A549 (cell line): ENCODE measurements around the gene MOV10L1. TPM values are rescaled to one million over a fixed set of nuclear protein-coding genes. Genes with fewer than 3 reads are reported as not detected.

Source experiments
- ATAC-seq, 2 experiments: fragments of 200-7000 bp in 1 of 2; fragments of >200 bp in 1 of 2; cut with Nextera tagmentation in 1 of 2; cut with Tn5 transposase in 1 of 2; 3 replicates each; pipeline versions ENCODE4 v1.8.0 to v1.9.1; 2018 to 2020; ENCODE audit warnings: mild to moderate bottlenecking in 1 of 2, moderate library complexity in 1 of 2
- CTCF ChIA-PET: fragments of 300-600 bp; sonication (Branson Sonifier 250); formaldehyde crosslinking; extraction: SDS; loops from one replicate; lab custom pipeline; 2021; ENCODE audit warnings: antibody characterized with exemption, inconsistent platforms; lab: Yijun Ruan, JAX
- POLR2A ChIA-PET: fragments of 350-600 bp; formaldehyde crosslinking; extraction: SDS; loops from one replicate; lab custom pipeline; 2021; ENCODE audit warnings: antibody characterized with exemption, inconsistent platforms; lab: Yijun Ruan, JAX
- DNase-seq, 2 experiments: peaks; one replicate each; pipeline versions ENCODE4 v3.0.0 to v3.0.0-alpha.2; 2011 to 2016; ENCODE audit warnings: low read depth in 1 of 2, low spot score in 1 of 2
- FAIRE-seq: peaks from 2 replicates; lab custom pipeline; 2011; peaks lifted over from hg19 to GRCh38; lab: Jason Lieb, UNC
- H3K27ac ChIP-seq, 2 experiments: fragments of >200 bp; sonication (Bioruptor Twin); formaldehyde crosslinking; 3 replicates each; pipeline ENCODE4 v1.5.1; 2016 to 2017
- H3K4me1 ChIP-seq: fragments of >200 bp; sonication (Bioruptor Twin); formaldehyde crosslinking; 3 replicates; pipeline ENCODE4 v1.6.1; 2016
- H3K4me2 ChIP-seq: fragments of >200 bp; sonication (Bioruptor Twin); formaldehyde crosslinking; 3 replicates; pipeline ENCODE4 v1.6.1; 2016
- H3K4me3 ChIP-seq: fragments of >200 bp; sonication (Bioruptor Twin); formaldehyde crosslinking; 3 replicates; pipeline ENCODE4 v1.5.1; 2016
- H3K9me3 ChIP-seq: fragments of >200 bp; sonication (Bioruptor Twin); formaldehyde crosslinking; 3 replicates; pipeline ENCODE4 v1.6.1; 2016
- CBX2 ChIP-seq: fragments of 200-600 bp; sonication (generic); IDR thresholded peaks from 2 replicates; pipeline ENCODE4 v1.6.1; 2016; ENCODE audit warnings: low read depth, mild to moderate bottlenecking, borderline replicate concordance
- CEBPB ChIP-seq, 2 experiments: fragments of >200 bp in 1 of 2; sonication (Bioruptor Twin) in 1 of 2; formaldehyde crosslinking in 1 of 2; IDR thresholded peaks; 2 replicates each; pipeline ENCODE4 v1.6.1; 2012 to 2016
- CHD4 ChIP-seq: fragments of 200-600 bp; sonication (generic); IDR thresholded peaks from 2 replicates; pipeline ENCODE4 v1.6.1; 2016; ENCODE audit warnings: antibody characterized with exemption, mild to moderate bottlenecking, borderline replicate concordance
- EHF ChIP-seq: fragments of 250-450 bp; sonication (Bioruptor Pico); IDR thresholded peaks from 2 replicates; pipeline ENCODE4 v1.5.0; 2020; ENCODE audit warnings: mild to moderate bottlenecking
- EP300 ChIP-seq, 2 experiments: fragments of >200 bp; sonication (Bioruptor Twin); formaldehyde crosslinking; IDR thresholded peaks; 2 replicates in 1 of 2; 3 replicates in 1 of 2; pipeline ENCODE4 v1.6.1; 2016 to 2017
- ESRRA ChIP-seq: fragments of 150-350 bp; IDR thresholded peaks from 2 replicates; pipeline ENCODE4 v1.6.1; 2014; ENCODE audit warnings: mild to moderate bottlenecking, low read length, borderline replicate concordance
- FOSB ChIP-seq: fragments of 250-450 bp; sonication (Bioruptor Pico); IDR thresholded peaks from 2 replicates; pipeline ENCODE4 v1.5.0; 2020; ENCODE audit warnings: mild to moderate bottlenecking, moderate library complexity
- FOSL2 ChIP-seq, 2 experiments: fragments of 450-650 bp in 1 of 2; fragments of >200 bp in 1 of 2; sonication (Bioruptor Twin) in 1 of 2; formaldehyde crosslinking; IDR thresholded peaks; 2 replicates each; pipeline versions ENCODE4 v1.5.0 to v1.6.1; 2016 to 2020; ENCODE audit warnings: mild to moderate bottlenecking in 1 of 2, moderate library complexity in 1 of 2
- GATA3 ChIP-seq: IDR thresholded peaks from 2 replicates; pipeline ENCODE4 v1.6.1; 2012; ENCODE audit warnings: borderline replicate concordance
- HEYL ChIP-seq: fragments of 250-450 bp; sonication (Bioruptor Pico); IDR thresholded peaks from 2 replicates; pipeline ENCODE4 v1.8.0; 2021; ENCODE audit warnings: mild to moderate bottlenecking, moderate library complexity
- HOXA7 ChIP-seq: fragments of 250-450 bp; sonication (Bioruptor Pico); IDR thresholded peaks from 2 replicates; pipeline ENCODE4 v1.5.0; 2020; ENCODE audit warnings: mild to moderate bottlenecking, moderate library complexity
- HOXB13 ChIP-seq: fragments of 250-450 bp; sonication (Bioruptor Pico); IDR thresholded peaks from 2 replicates; pipeline ENCODE4 v1.5.0; 2020; ENCODE audit warnings: low read depth, mild to moderate bottlenecking, moderate library complexity
- JUN ChIP-seq, 2 experiments: fragments of >200 bp; sonication (Bioruptor Twin); formaldehyde crosslinking; IDR thresholded peaks; 2 replicates in 1 of 2; 3 replicates in 1 of 2; pipeline ENCODE4 v1.6.1; 2016 to 2017
- MAZ ChIP-seq: fragments of 150-350 bp; IDR thresholded peaks from 2 replicates; pipeline ENCODE4 v1.6.1; 2014; ENCODE audit warnings: antibody characterized with exemption, low read depth, low read length, borderline replicate concordance
- NPAS2 ChIP-seq: fragments of 250-450 bp; sonication (Bioruptor Pico); IDR thresholded peaks from 2 replicates; pipeline ENCODE4 v1.8.0; 2022; ENCODE audit warnings: mild to moderate bottlenecking, moderate library complexity, borderline replicate concordance
- NR3C1 ChIP-seq: fragments of >200 bp; sonication (Bioruptor Twin); formaldehyde crosslinking; IDR thresholded peaks from 3 replicates; pipeline ENCODE4 v1.6.1; 2017
- POLR2A ChIP-seq: IDR thresholded peaks from 2 replicates; pipeline ENCODE4 v1.6.1; 2012; ENCODE audit warnings: mild to moderate bottlenecking, low read length
- POLR2AphosphoS2 ChIP-seq: conservative IDR thresholded peaks from 2 replicates; pipeline ENCODE4 v1.6.1; 2012; ENCODE audit warnings: low read length, improper control_type of control experiment, inconsistent platforms
- RARB ChIP-seq: fragments of 250-450 bp; sonication (Bioruptor Pico); IDR thresholded peaks from 2 replicates; pipeline ENCODE4 v1.8.0; 2021; ENCODE audit warnings: mild to moderate bottlenecking, moderate library complexity
- RFX5 ChIP-seq: fragments of 450-650 bp; IDR thresholded peaks from 2 replicates; pipeline ENCODE4 v1.7.1; 2014; ENCODE audit warnings: antibody characterized with exemption, mild to moderate bottlenecking, moderate library complexity
- SMC3 ChIP-seq: fragments of >200 bp; sonication (Bioruptor Twin); formaldehyde crosslinking; IDR thresholded peaks from 3 replicates; pipeline ENCODE4 v1.6.1; 2018; ENCODE audit warnings: inconsistent platforms
- SREBF2 ChIP-seq: fragments of 450-650 bp; IDR thresholded peaks from 2 replicates; pipeline ENCODE4 v1.6.1; 2014; ENCODE audit warnings: mild to moderate bottlenecking, moderate library complexity
- TFCP2L1 ChIP-seq: fragments of 250-450 bp; sonication (Bioruptor Pico); IDR thresholded peaks from 2 replicates; pipeline ENCODE4 v1.5.0; 2021; ENCODE audit warnings: mild to moderate bottlenecking
- USF2 ChIP-seq: fragments of 450-650 bp; IDR thresholded peaks from 2 replicates; pipeline ENCODE4 v1.6.1; 2014; ENCODE audit warnings: antibody characterized with exemption
- ZC3H11A ChIP-seq: fragments of 450-650 bp; IDR thresholded peaks from 2 replicates; pipeline ENCODE4 v1.6.1; 2014; ENCODE audit warnings: antibody characterized with exemption, mild to moderate bottlenecking
- ZFP36 ChIP-seq: fragments of 450-650 bp; IDR thresholded peaks from 2 replicates; pipeline ENCODE4 v1.6.1; 2014; ENCODE audit warnings: borderline replicate concordance; ENCODE audit not compliant: partially characterized antibody
- WGBS: methylation state at CpG from one replicate; pipeline ENCODE4 v1.1.6; 2017; ENCODE audit errors: missing lambda C conversion rate; 5-methylcytosine and 5-hydroxymethylcytosine counted together
- polyA plus RNA-seq, 4 experiments: library from polyadenylated mRNA; depleted of rRNA in 3 of 4; stranded (reverse); fragments of >200 nt; fragmentation: RNase III in 1 of 4; extraction: RNeasy Plus Mini Kit Qiagen cat#74134 plus additional on column Dnase treatment in 1 of 4; gene quantifications; 2 replicates in 3 of 4; 3 replicates in 1 of 4; pipeline ENCODE4 v1.2.3, GENCODE V29; 2011 to 2017
- TF ChIP-seq, protein P1 (sequence below): fragments of 250-450 bp; sonication (Bioruptor Pico); IDR thresholded peaks from 2 replicates; pipeline ENCODE4 v1.5.0; 2021; ENCODE audit warnings: mild to moderate bottlenecking, moderate library complexity, borderline replicate concordance

MOV10L1 gene
- polyA plus RNA-seq, 2 of the 4 experiments (the other 2 are of a cell fraction), result 0.04 TPM

DNA sequence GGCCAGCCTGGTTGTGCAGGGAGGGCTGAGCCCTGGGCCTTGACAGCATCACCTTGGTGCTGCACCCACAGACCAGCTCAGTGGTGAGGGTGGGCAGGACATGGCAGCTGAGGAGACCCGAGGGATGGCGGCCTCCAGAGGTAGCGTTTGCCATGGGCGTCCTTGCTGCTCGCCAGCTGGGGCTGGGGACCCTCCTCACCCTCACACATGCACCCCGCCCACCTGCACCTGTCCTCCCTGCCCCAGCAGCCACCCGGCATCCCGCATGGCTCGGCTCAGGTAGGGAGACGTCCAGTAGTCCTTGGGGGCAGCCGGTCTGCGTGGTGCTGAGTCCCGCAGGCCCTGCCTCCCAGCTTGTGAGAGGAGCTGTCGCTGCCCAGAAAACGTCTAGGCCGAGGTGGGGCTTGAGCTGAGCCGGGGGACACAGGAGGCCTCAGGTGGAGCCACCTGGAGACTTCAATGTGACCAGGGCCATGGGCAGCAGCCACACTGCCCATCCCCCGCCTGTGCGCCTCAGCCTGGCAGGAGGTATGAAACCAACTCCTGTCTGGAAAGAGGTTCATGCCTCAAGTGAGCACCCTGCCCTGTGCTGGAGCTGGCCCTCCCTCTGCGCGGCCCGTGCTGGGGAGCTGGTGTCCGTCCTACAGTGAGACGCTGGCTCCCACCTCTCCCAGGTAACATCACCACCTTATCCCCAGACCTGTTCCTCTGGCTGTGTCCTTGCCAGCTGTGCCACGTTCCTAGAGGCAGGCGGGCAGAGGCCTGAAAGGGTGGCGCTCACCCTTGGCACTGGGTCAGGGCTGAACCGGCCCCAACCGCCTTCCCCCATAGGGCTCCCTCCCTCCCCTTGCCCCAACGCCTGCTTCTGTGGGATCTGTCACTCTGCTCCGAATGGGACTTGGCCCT is 92.6 kb downstream of the MOV10L1 start:
- no peak for TF ChIP-seq ZC3H11A
- no peak for TF ChIP-seq USF2
- TF ChIP-seq HEYL, result no peak
- no peak for TF ChIP-seq TFCP2L1 (CRISPR knock-in tag)
- TF ChIP-seq GATA3, result no peak
- TF ChIP-seq POLR2AphosphoS2, result no peak
- no peak for TF ChIP-seq HOXA7 (CRISPR knock-in tag)
- TF ChIP-seq ESRRA, result no peak
- TF ChIP-seq EP300 (IDR thresholded peaks at IDR 0.05), result no peak
- TF ChIP-seq RARB (CRISPR knock-in tag), result no peak
- no peak for TF ChIP-seq CEBPB (IDR thresholded peaks at IDR 0.05)
- TF ChIP-seq, protein P1, sequence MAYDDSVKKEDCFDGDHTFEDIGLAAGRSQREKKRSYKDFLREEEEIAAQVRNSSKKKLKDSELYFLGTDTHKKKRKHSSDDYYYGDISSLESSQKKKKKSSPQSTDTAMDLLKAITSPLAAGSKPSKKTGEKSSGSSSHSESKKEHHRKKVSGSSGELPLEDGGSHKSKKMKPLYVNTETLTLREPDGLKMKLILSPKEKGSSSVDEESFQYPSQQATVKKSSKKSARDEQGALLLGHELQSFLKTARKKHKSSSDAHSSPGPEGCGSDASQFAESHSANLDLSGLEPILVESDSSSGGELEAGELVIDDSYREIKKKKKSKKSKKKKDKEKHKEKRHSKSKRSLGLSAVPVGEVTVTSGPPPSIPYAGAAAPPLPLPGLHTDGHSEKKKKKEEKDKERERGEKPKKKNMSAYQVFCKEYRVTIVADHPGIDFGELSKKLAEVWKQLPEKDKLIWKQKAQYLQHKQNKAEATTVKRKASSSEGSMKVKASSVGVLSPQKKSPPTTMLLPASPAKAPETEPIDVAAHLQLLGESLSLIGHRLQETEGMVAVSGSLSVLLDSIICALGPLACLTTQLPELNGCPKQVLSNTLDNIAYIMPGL (CRISPR knock-in tag), result no peak
- ChIA-PET CTCF (interaction anchor here (1.0 kb wide), 1 partner anchor 33 kb away, joined by 3 read pairs; no protein-coding TSS in a partner anchor), POLR2A (no interaction called here)
- H3K27ac ChIP-seq, result no peak overlapping the region
- H3K4me2 ChIP-seq, result no peak overlapping the region
- WGBS, result 70% methylated on average over 5 of the region's 31 CpGs
- no peak for ATAC-seq
- no peak for FAIRE-seq
- H3K4me3 ChIP-seq, result no peak overlapping the region
- DNase-seq, result no peak
- H3K4me1 ChIP-seq, result peaks cover 16% of the 10 kb centered on the region; the same call in 2 of the 3 replicates
- H3K9me3 ChIP-seq, result no peaks in the 10 kb centered on the region

GRCh38 chr22:50183141-50183971 is 93.5 kb downstream of the MOV10L1 start:
- POLR2A ChIA-PET, result no interaction called here
- Histone ChIP-seq H3K9me3 (no peaks in the 10 kb centered on the region), H3K4me2 (no peak overlapping the region), H3K4me3 (no peak overlapping the region), H3K27ac (peak overlapping the region; percentile 27 to 76; a peak in 3 of 6 replicates), H3K4me1 (peaks cover 16% of the 10 kb centered on the region; the same call in 2 of the 3 replicates)
- DNase-seq (no peak), FAIRE-seq (no peak), ATAC-seq (no peak; a peak in 1 of 6 replicates)
- 94% methylated on average over 9 of the region's 19 CpGs for WGBS
- TF ChIP-seq JUN (IDR thresholded peaks at IDR 0.05), result no peak
- TF ChIP-seq SREBF2, result no peak
- no peak for TF ChIP-seq CHD4
- TF ChIP-seq CBX2, result no peak
- TF ChIP-seq CEBPB (IDR thresholded peaks at IDR 0.05), result no peak
- TF ChIP-seq HEYL, result no peak
- TF ChIP-seq TFCP2L1 (CRISPR knock-in tag), result no peak
- no peak for TF ChIP-seq HOXB13 (CRISPR knock-in tag)
- no peak for TF ChIP-seq EHF (CRISPR knock-in tag)
- TF ChIP-seq FOSL2 (IDR thresholded peaks at IDR 0.05), result no peak
- no peak for TF ChIP-seq FOSL2 (CRISPR knock-in tag; IDR thresholded peaks at IDR 0.05)
- TF ChIP-seq NPAS2 (CRISPR knock-in tag), result no peak
- no peak for TF ChIP-seq RARB (CRISPR knock-in tag)
- no peak for TF ChIP-seq POLR2A
- TF ChIP-seq SMC3, result no peak
- no peak for TF ChIP-seq EP300 (IDR thresholded peaks at IDR 0.05)
- TF ChIP-seq ZFP36, result no peak
- no peak for TF ChIP-seq NR3C1
- no peak for TF ChIP-seq MAZ
- no peak for TF ChIP-seq FOSB (CRISPR knock-in tag)
- no peak for TF ChIP-seq RFX5
- CTCF ChIA-PET, result no interaction called here
